DOHH2 (cell line): ENCODE data around the gene POU2F3.
"Not testable (repeated sequence)": the region's sequence is repeated elsewhere in the genome, so short reads cannot be mapped to it uniquely, and the experiment has no call there.

Source experiments
- H3F3A ChIP-seq: fragments of 200-600 bp; sonication (generic), shearing (Covaris generic); 2 replicates; pipeline ENCODE4 v1.6.0; 2016; ENCODE audit warnings: antibody characterized with exemption, mild to moderate bottlenecking; ENCODE audit not compliant: control insufficient read depth, insufficient read depth
- H3K27ac ChIP-seq: fragments of 200-600 bp; sonication (generic); 2 replicates; pipeline ENCODE4 v1.5.1; 2014; ENCODE audit warnings: low read depth, mild to moderate bottlenecking, low read length, moderate library complexity
- H3K27me3 ChIP-seq: fragments of 200-600 bp; sonication (generic); 2 replicates; pipeline ENCODE4 v1.6.1; 2014; ENCODE audit warnings: mild to moderate bottlenecking, low read length, mixed read lengths; ENCODE audit not compliant: control insufficient read depth
- H3K36me3 ChIP-seq: fragments of 200-600 bp; sonication (generic); 2 replicates; pipeline ENCODE4 v1.6.1; 2014; ENCODE audit warnings: mild to moderate bottlenecking, low read length, moderate library complexity, mixed read lengths; ENCODE audit not compliant: control insufficient read depth
- H3K4me1 ChIP-seq: fragments of 200-600 bp; sonication (generic); 2 replicates; pipeline ENCODE4 v1.6.1; 2014; ENCODE audit warnings: mild to moderate bottlenecking, low read length, mixed read lengths; ENCODE audit not compliant: control insufficient read depth
- H3K4me2 ChIP-seq: fragments of 200-600 bp; sonication (generic); 2 replicates; pipeline ENCODE4 v1.6.0; 2014; ENCODE audit warnings: mild to moderate bottlenecking, low read length, moderate library complexity
- H3K4me3 ChIP-seq: fragments of 200-600 bp; sonication (generic); 2 replicates; pipeline ENCODE4 v1.5.1; 2014; ENCODE audit warnings: mild to moderate bottlenecking, low read length, mixed read lengths
- H3K79me2 ChIP-seq: fragments of 200-600 bp; sonication (generic); 2 replicates; pipeline ENCODE4 v1.6.1; 2014; ENCODE audit warnings: mild to moderate bottlenecking, low read length, mixed read lengths; ENCODE audit not compliant: control insufficient read depth
- H3K9me2 ChIP-seq: fragments of 200-600 bp; sonication (generic); replicated peaks from 2 replicates; pipeline ENCODE4 v1.6.1; 2014; ENCODE audit warnings: mild to moderate bottlenecking, low read length, mixed read lengths; ENCODE audit not compliant: control insufficient read depth
- H3K9me3 ChIP-seq: fragments of 200-600 bp; sonication (generic); 2 replicates; pipeline ENCODE4 v1.6.1; 2014; ENCODE audit warnings: antibody characterized with exemption, low read length, mixed read lengths; ENCODE audit not compliant: control insufficient read depth, insufficient read depth
- H4K20me1 ChIP-seq: fragments of 200-600 bp; sonication (generic); 2 replicates; pipeline ENCODE4 v1.6.0; 2014; ENCODE audit warnings: low read depth, mild to moderate bottlenecking, antibody characterized with exemption, low read length, moderate library complexity; ENCODE audit not compliant: control insufficient read depth, insufficient read depth
- CTCF ChIP-seq: fragments of 200-600 bp; sonication (generic); IDR thresholded peaks from one replicate; pipeline ENCODE4 v1.5.1; 2014; ENCODE audit warnings: antibody characterized with exemption, mild to moderate bottlenecking, low read depth, low read length; ENCODE audit not compliant: poor library complexity, severe bottlenecking
- EZH2phosphoT487 ChIP-seq: fragments of 200-600 bp; sonication (generic); IDR thresholded peaks from 2 replicates; pipeline ENCODE4 v1.6.1; 2017; ENCODE audit warnings: borderline replicate concordance, mild to moderate bottlenecking, antibody characterized with exemption, low read length, moderate library complexity, mixed read lengths

The POU2F3 gene

DNA sequence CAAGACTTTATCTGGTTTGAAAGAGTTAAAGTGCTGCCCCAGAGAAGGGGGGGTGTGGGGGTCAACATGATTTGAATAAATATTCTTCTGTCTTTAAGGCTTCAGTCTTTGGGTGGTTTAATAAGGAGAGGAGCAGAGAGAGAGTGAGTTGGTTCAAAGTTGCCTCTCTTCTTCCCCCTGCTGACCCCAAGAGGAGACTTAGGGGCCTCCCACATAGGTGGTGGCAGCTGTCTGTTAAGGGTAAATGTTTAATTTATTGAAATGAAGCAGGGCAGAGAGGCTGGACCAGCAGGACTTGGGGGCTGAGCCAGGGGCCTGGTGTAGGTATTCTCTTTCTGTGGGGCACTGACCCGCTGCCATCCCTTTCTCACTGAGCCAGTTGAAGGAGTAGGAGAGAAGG, 5.5 kb downstream of the POU2F3 start:
- TF ChIP-seq CTCF (no peak), EZH2phosphoT487 (no peak)
- Histone ChIP-seq H3F3A (no peaks in the 10 kb centered on the region), H3K27ac (no peak overlapping the region), H3K79me2 (no peaks in the 10 kb centered on the region), H3K4me3 (no peak overlapping the region), H3K27me3 (peaks cover 62% of the 10 kb centered on the region), H3K4me2 (no peak overlapping the region), H4K20me1 (no peaks in the 10 kb centered on the region), H3K9me2 (no peaks in the 10 kb centered on the region), H3K36me3 (no peaks in the 10 kb centered on the region), H3K4me1 (no peaks in the 10 kb centered on the region), H3K9me3 (no peaks in the 10 kb centered on the region)

- Histone ChIP-seq H3K79me2 (no peaks in the 10 kb centered on the region), H3K27ac (no peak overlapping the region), H3K4me2 (no peak overlapping the region), H3K4me3 (no peak overlapping the region), H3K4me1 (no peaks in the 10 kb centered on the region), H3K9me2 (no peaks in the 10 kb centered on the region), H3K27me3 (peaks cover 59% of the 10 kb centered on the region), H3F3A (no peaks in the 10 kb centered on the region), H4K20me1 (no peaks in the 10 kb centered on the region), H3K9me3 (no peaks in the 10 kb centered on the region), H3K36me3 (no peaks in the 10 kb centered on the region)
- TF ChIP-seq EZH2phosphoT487 (no peak), CTCF (no peak)
Measured at GRCh38 chr11:120248551-120249278, 8.8 kb downstream of the POU2F3 start.

GRCh38 chr11:120249279-120250262, 9.6 kb downstream of the POU2F3 start:
- no peak overlapping the region for H3K4me3 ChIP-seq
- H3K27me3 ChIP-seq, result peaks cover 58% of the 10 kb centered on the region
- no peaks in the 10 kb centered on the region for H3K79me2 ChIP-seq
- no peaks in the 10 kb centered on the region for H3K9me2 ChIP-seq
- no peaks in the 10 kb centered on the region for H3F3A ChIP-seq
- no peaks in the 10 kb centered on the region; the same call in 1 of the 2 replicates for H3K4me1 ChIP-seq
- no peaks in the 10 kb centered on the region for H3K9me3 ChIP-seq
- no peak for TF ChIP-seq CTCF
- TF ChIP-seq EZH2phosphoT487, result no peak
- H4K20me1 ChIP-seq, result no peaks in the 10 kb centered on the region
- H3K4me2 ChIP-seq, result no peak overlapping the region
- H3K27ac ChIP-seq, result no peak overlapping the region
- H3K36me3 ChIP-seq, result no peaks in the 10 kb centered on the region

DNA sequence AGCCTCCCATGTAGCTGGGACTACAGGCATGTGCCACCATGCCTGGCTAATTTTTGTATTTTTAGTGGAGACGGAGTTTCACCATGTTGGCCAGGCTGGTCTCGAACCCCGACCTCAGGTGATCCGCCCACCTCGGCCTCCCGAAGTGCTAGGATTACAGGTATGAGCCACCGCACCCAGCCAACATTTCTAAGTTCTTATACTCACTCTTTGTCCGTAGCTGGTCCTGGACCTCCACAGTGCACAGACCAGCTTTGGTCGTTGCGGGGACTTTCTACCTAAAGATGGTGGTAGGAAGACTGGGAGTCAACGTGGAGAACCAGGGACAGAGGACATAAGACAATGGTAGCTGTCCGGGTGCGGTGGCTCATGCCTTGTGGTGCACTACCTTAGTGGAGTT, 13.4 kb downstream of the POU2F3 start:
- H3K4me3 ChIP-seq, H3K36me3 ChIP-seq, H3K4me2 ChIP-seq, H3F3A ChIP-seq, H3K9me3 ChIP-seq, H4K20me1 ChIP-seq, H3K27ac ChIP-seq, H3K79me2 ChIP-seq, H3K9me2 ChIP-seq: not testable (repeated sequence)
- peaks cover 33% of the 10 kb centered on the region for H3K27me3 ChIP-seq
- H3K4me1 ChIP-seq, result peaks cover 12% of the 10 kb centered on the region
